GM23338 (cell line): ENCODE data around the gene LMNTD2. TPM values are rescaled to one million over a fixed set of nuclear protein-coding genes. Genes with fewer than 3 reads are reported as not detected.

Source experiments
- ATAC-seq: fragments of 200-7000 bp; cut with Tn5 transposase; 3 replicates; pipeline ENCODE4 v1.9.1; 2020
- DNase-seq: peaks from one replicate; pipeline ENCODE4 v3.0.0-alpha.2; 2015; ENCODE audit warnings: low spot score
- H2AFZ ChIP-seq: fragments of 200-600 bp; sonication (generic); 2 replicates; pipeline ENCODE4 v1.8.0; 2016; ENCODE audit warnings: antibody characterized with exemption, mild to moderate bottlenecking, moderate library complexity
- H3F3A ChIP-seq: fragments of 200-600 bp; sonication (generic); replicated peaks from 2 replicates; pipeline ENCODE4 v1.8.0; 2017; ENCODE audit warnings: antibody characterized with exemption, mixed run types, low read depth
- H3K27ac ChIP-seq: fragments of 200-600 bp; sonication (generic); 2 replicates; pipeline ENCODE4 v1.6.1; 2016; ENCODE audit warnings: low read depth
- H3K27me3 ChIP-seq: fragments of 200-600 bp; sonication (generic); 2 replicates; pipeline ENCODE4 v1.8.0; 2016; ENCODE audit warnings: mild to moderate bottlenecking, mixed run types, moderate library complexity; ENCODE audit not compliant: insufficient read depth
- H3K36me3 ChIP-seq: fragments of 200-600 bp; sonication (generic); 2 replicates; pipeline ENCODE4 v1.8.0; 2016; ENCODE audit warnings: mild to moderate bottlenecking; ENCODE audit not compliant: insufficient read depth
- H3K4me1 ChIP-seq: fragments of 200-600 bp; sonication (generic); 2 replicates; pipeline ENCODE4 v1.8.0; 2016; ENCODE audit warnings: mild to moderate bottlenecking, moderate library complexity; ENCODE audit not compliant: insufficient read depth
- H3K4me2 ChIP-seq: fragments of 200-600 bp; sonication (generic); 2 replicates; pipeline ENCODE4 v1.7.1; 2017; ENCODE audit warnings: mixed run types
- H3K4me3 ChIP-seq: fragments of 200-600 bp; sonication (generic); 2 replicates; pipeline ENCODE4 v1.6.1; 2016; ENCODE audit warnings: mixed run types
- H3K79me2 ChIP-seq: fragments of 200-600 bp; sonication (generic); replicated peaks from 2 replicates; pipeline ENCODE4 v1.8.0; 2017; ENCODE audit warnings: mild to moderate bottlenecking; ENCODE audit not compliant: insufficient read depth
- H3K9me2 ChIP-seq: fragments of 200-600 bp; sonication (generic); 2 replicates; pipeline ENCODE4 v1.8.0; 2017; ENCODE audit not compliant: insufficient read depth
- H4K20me1 ChIP-seq: fragments of 200-600 bp; sonication (generic); replicated peaks from 2 replicates; pipeline ENCODE4 v1.8.0; 2017; ENCODE audit warnings: mild to moderate bottlenecking; ENCODE audit not compliant: insufficient read depth
- H3K27ac Mint-ChIP-seq: 2 replicates; pipeline ENCODE4 v1.8.0; 2020; ENCODE audit warnings: inconsistent platforms, mild to moderate bottlenecking, moderate library complexity, mixed read lengths
- H3K27me3 Mint-ChIP-seq: 3 replicates; pipeline ENCODE4 v1.8.0; 2022; ENCODE audit warnings: low read depth, mild to moderate bottlenecking, moderate library complexity, mixed read lengths, inconsistent platforms; ENCODE audit not compliant: insufficient read depth, poor library complexity
- H3K36me3 Mint-ChIP-seq: 3 replicates; pipeline ENCODE4 v1.8.0; 2021; ENCODE audit warnings: low read depth, mild to moderate bottlenecking, inconsistent platforms, moderate library complexity, mixed read lengths
- H3K4me1 Mint-ChIP-seq: 3 replicates; pipeline ENCODE4 v1.8.0; 2020; ENCODE audit warnings: mild to moderate bottlenecking, inconsistent platforms, mixed read lengths
- H3K4me3 Mint-ChIP-seq: 3 replicates; pipeline ENCODE4 v1.8.0; 2021; ENCODE audit warnings: moderate library complexity, mild to moderate bottlenecking, inconsistent platforms, mixed read lengths
- H3K9me3 Mint-ChIP-seq: 3 replicates; pipeline ENCODE4 v1.8.0; 2020; ENCODE audit warnings: moderate library complexity, mild to moderate bottlenecking, inconsistent platforms, mixed read lengths
- CREB1 ChIP-seq: fragments of 250-450 bp; sonication (Bioruptor Pico); IDR thresholded peaks from 2 replicates; pipeline ENCODE4 v1.5.0; 2020; ENCODE audit warnings: low read depth, mild to moderate bottlenecking, moderate library complexity
- ETS1 ChIP-seq: IDR thresholded peaks from 2 replicates; pipeline ENCODE4 v1.6.1; 2016; ENCODE audit warnings: antibody characterized with exemption
- EZH2 ChIP-seq: fragments of 200-600 bp; sonication (generic); IDR thresholded peaks from one replicate; pipeline ENCODE4 v1.8.0; 2017; ENCODE audit warnings: antibody characterized with exemption, mild to moderate bottlenecking, low read depth; ENCODE audit not compliant: unreplicated experiment
- EZH2phosphoT487 ChIP-seq: fragments of 200-600 bp; sonication (generic); IDR thresholded peaks from one replicate; pipeline ENCODE4 v1.8.1; 2018; ENCODE audit warnings: antibody characterized with exemption; ENCODE audit not compliant: unreplicated experiment
- JUNB ChIP-seq: IDR thresholded peaks from one replicate; pipeline ENCODE4 v1.6.1; 2016; ENCODE audit warnings: antibody characterized with exemption; ENCODE audit not compliant: unreplicated experiment
- NANOG ChIP-seq: IDR thresholded peaks from 2 replicates; pipeline ENCODE4 v1.6.1; 2016; ENCODE audit warnings: antibody characterized with exemption, borderline replicate concordance
- POLR2AphosphoS5 ChIP-seq: IDR thresholded peaks from 2 replicates; pipeline ENCODE4 v1.6.1; 2016; ENCODE audit warnings: antibody characterized with exemption, low read depth
- REST ChIP-seq: IDR thresholded peaks from one replicate; pipeline ENCODE4 v1.6.1; 2018; ENCODE audit warnings: antibody characterized with exemption; ENCODE audit not compliant: unreplicated experiment
- STAT1 ChIP-seq: IDR thresholded peaks from one replicate; pipeline ENCODE4 v1.6.1; 2016; ENCODE audit warnings: antibody characterized with exemption; ENCODE audit not compliant: unreplicated experiment
- ZNF114 ChIP-seq: fragments of 250-450 bp; sonication (Bioruptor Pico); IDR thresholded peaks from 2 replicates; pipeline ENCODE4 v1.5.0; 2020; ENCODE audit warnings: mild to moderate bottlenecking, moderate library complexity
- ZNF331 ChIP-seq: fragments of 250-450 bp; sonication (Bioruptor Pico); IDR thresholded peaks from 2 replicates; pipeline ENCODE4 v1.5.0; 2020; ENCODE audit warnings: low read depth, mild to moderate bottlenecking, moderate library complexity
- polyA plus RNA-seq: library from polyadenylated mRNA; unstranded; fragments of >200 nt; fragmentation: Nextera tagmentation; extraction: Ambion mirVana; gene quantifications from 2 replicates; pipeline ENCODE4 v1.2.1, GENCODE V29; 2016
- total RNA-seq: library from RNA; depleted of rRNA; stranded (reverse); fragments of >200 nt; shearing (Covaris generic); gene quantifications from 2 replicates; pipeline ENCODE4 v1.2.3, GENCODE V29; 2014
- TF ChIP-seq, protein P1 (sequence below): fragments of 250-450 bp; sonication (Bioruptor Pico); IDR thresholded peaks from 2 replicates; pipeline ENCODE4 v1.5.0; 2020; ENCODE audit warnings: mild to moderate bottlenecking, moderate library complexity
- TF ChIP-seq, protein P2 (sequence below), 2 experiments: fragments of 200-600 bp in 1 of 2; sonication (generic) in 1 of 2; conservative IDR thresholded peaks; 2 replicates each; pipeline versions ENCODE4 v1.5.1 to v1.6.1; 2016 to 2017; ENCODE audit warnings: antibody characterized with exemption in 2 of 2, low read depth in 2 of 2, mild to moderate bottlenecking in 2 of 2, moderate library complexity in 1 of 2

The LMNTD2 gene
- total and polyA plus RNA-seq, 2 experiments from 2014 or later, result 1.3 to 2.1 TPM

DNA sequence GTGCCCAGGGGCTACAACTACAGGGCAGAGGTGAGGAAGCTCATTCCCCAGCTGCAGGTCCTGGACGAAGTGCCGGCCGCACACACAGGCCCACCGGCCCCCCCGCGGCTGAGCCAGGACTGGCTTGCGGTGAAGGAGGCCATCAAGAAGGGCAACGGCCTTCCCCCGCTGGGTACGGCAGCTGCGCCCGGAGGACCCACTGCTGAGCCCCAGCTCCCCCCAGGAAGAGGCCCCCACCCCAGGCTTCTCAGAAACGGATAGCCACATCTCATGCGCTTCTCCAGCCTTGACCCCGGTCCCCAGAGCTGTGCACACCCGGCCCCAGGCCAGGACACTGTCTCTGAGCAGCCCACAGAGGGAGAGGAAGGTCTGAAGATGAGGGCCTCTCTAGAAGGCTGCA, 9.4 kb downstream of the LMNTD2 start:
- no peak overlapping the region for H3K4me3 ChIP-seq
- no peak overlapping the region for H3K27ac Mint-ChIP-seq
- no peaks in the 10 kb centered on the region for H3K9me2 ChIP-seq
- DNase-seq (no peak), ATAC-seq (no peak)
- H3K4me2 ChIP-seq, result no peak overlapping the region
- 0 out of 2 replicates have a peak, but pooled peaks cover 7% of the 10 kb centered on the region for H3F3A ChIP-seq
- H3K36me3 Mint-ChIP-seq, result no peaks in the 10 kb centered on the region
- H3K79me2 ChIP-seq, result no peaks in the 10 kb centered on the region
- H2AFZ ChIP-seq, result no peak overlapping the region
- H3K4me3 Mint-ChIP-seq, result no peak overlapping the region
- H3K36me3 ChIP-seq, result no peaks in the 10 kb centered on the region
- peaks cover 7% of the 10 kb centered on the region for H3K27me3 ChIP-seq
- TF ChIP-seq CREB1 (CRISPR knock-in tag) (no peak), ETS1 (no peak), ZNF331 (no peak), POLR2AphosphoS5 (no peak), NANOG (no peak), JUNB (no peak), REST (no peak), EZH2 (no peak), STAT1 (no peak), ZNF114 (CRISPR knock-in tag) (no peak), EZH2phosphoT487 (no peak)
- TF ChIP-seq, protein P1, sequence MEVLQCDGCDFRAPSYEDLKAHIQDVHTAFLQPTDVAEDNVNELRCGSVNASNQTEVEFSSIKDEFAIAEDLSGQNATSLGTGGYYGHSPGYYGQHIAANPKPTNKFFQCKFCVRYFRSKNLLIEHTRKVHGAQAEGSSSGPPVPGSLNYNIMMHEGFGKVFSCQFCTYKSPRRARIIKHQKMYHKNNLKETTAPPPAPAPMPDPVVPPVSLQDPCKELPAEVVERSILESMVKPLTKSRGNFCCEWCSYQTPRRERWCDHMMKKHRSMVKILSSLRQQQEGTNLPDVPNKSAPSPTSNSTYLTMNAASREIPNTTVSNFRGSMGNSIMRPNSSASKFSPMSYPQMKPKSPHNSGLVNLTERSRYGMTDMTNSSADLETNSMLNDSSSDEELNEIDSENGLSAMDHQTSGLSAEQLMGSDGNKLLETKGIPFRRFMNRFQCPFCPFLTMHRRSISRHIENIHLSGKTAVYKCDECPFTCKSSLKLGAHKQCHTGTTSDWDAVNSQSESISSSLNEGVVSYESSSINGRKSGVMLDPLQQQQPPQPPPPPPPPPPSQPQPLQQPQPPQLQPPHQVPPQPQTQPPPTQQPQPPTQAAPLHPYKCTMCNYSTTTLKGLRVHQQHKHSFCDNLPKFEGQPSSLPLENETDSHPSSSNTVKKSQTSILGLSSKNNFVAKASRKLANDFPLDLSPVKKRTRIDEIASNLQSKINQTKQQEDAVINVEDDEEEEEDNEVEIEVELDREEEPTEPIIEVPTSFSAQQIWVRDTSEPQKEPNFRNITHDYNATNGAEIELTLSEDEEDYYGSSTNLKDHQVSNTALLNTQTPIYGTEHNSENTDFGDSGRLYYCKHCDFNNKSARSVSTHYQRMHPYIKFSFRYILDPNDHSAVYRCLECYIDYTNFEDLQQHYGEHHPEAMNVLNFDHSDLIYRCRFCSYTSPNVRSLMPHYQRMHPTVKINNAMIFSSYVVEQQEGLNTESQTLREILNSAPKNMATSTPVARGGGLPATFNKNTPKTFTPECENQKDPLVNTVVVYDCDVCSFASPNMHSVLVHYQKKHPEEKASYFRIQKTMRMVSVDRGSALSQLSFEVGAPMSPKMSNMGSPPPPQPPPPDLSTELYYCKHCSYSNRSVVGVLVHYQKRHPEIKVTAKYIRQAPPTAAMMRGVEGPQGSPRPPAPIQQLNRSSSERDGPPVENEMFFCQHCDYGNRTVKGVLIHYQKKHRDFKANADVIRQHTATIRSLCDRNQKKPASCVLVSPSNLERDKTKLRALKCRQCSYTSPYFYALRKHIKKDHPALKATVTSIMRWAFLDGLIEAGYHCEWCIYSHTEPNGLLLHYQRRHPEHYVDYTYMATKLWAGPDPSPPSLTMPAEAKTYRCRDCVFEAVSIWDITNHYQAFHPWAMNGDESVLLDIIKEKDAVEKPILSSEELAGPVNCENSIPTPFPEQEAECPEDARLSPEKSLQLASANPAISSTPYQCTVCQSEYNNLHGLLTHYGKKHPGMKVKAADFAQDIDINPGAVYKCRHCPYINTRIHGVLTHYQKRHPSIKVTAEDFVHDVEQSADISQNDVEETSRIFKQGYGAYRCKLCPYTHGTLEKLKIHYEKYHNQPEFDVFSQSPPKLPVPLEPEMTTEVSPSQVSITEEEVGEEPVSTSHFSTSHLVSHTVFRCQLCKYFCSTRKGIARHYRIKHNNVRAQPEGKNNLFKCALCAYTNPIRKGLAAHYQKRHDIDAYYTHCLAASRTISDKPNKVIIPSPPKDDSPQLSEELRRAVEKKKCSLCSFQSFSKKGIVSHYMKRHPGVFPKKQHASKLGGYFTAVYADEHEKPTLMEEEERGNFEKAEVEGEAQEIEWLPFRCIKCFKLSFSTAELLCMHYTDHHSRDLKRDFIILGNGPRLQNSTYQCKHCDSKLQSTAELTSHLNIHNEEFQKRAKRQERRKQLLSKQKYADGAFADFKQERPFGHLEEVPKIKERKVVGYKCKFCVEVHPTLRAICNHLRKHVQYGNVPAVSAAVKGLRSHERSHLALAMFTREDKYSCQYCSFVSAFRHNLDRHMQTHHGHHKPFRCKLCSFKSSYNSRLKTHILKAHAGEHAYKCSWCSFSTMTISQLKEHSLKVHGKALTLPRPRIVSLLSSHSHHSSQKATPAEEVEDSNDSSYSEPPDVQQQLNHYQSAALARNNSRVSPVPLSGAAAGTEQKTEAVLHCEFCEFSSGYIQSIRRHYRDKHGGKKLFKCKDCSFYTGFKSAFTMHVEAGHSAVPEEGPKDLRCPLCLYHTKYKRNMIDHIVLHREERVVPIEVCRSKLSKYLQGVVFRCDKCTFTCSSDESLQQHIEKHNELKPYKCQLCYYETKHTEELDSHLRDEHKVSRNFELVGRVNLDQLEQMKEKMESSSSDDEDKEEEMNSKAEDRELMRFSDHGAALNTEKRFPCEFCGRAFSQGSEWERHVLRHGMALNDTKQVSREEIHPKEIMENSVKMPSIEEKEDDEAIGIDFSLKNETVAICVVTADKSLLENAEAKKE (CRISPR knock-in tag), result no peak
- TF ChIP-seq, protein P2, sequence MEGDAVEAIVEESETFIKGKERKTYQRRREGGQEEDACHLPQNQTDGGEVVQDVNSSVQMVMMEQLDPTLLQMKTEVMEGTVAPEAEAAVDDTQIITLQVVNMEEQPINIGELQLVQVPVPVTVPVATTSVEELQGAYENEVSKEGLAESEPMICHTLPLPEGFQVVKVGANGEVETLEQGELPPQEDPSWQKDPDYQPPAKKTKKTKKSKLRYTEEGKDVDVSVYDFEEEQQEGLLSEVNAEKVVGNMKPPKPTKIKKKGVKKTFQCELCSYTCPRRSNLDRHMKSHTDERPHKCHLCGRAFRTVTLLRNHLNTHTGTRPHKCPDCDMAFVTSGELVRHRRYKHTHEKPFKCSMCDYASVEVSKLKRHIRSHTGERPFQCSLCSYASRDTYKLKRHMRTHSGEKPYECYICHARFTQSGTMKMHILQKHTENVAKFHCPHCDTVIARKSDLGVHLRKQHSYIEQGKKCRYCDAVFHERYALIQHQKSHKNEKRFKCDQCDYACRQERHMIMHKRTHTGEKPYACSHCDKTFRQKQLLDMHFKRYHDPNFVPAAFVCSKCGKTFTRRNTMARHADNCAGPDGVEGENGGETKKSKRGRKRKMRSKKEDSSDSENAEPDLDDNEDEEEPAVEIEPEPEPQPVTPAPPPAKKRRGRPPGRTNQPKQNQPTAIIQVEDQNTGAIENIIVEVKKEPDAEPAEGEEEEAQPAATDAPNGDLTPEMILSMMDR (conservative IDR thresholded peaks at IDR 0.05; ENCODE audit: low read depth in 2 of 2), result no peak
- H3K9me3 Mint-ChIP-seq, result no peaks in the 10 kb centered on the region
- H3K4me1 ChIP-seq, result no peaks in the 10 kb centered on the region
- H3K27ac ChIP-seq, result no peak overlapping the region
- H3K4me1 Mint-ChIP-seq, result no peaks in the 10 kb centered on the region
- peaks cover 7% of the 10 kb centered on the region for H3K27me3 Mint-ChIP-seq
- no peaks in the 10 kb centered on the region for H4K20me1 ChIP-seq
